GM21576 (cell line): ENCODE data around the gene TUT4.

ENCODE experiments used
- ATAC-seq: cut with Tn5 transposase; IDR thresholded peaks from one replicate; pipeline ENCODE4 v1.9.1; 2021; ENCODE audit warnings: mild to moderate bottlenecking, moderate library complexity; ENCODE audit not compliant: unreplicated experiment

Gene TUT4

DNA sequence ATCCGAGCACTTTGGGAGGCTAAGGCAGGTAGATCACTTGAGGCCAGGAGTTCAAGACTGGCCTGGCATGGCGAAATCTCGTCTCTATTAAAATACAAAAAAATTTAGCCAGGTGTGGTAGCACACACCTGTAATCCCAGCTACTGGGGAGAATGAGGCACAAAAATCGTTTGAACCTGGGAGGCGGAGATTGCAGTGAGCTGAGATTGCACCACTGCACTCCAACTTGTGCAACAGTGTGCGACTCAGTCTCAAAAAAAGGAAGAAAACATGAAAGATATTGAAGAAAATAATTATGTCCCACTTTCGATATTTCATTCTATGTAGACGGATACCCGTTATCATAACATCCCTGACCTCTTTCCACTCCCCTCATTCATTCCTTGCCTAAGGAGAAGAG lies 19.2 kb downstream of the TUT4 start:
- ATAC-seq, result no peak

DNA sequence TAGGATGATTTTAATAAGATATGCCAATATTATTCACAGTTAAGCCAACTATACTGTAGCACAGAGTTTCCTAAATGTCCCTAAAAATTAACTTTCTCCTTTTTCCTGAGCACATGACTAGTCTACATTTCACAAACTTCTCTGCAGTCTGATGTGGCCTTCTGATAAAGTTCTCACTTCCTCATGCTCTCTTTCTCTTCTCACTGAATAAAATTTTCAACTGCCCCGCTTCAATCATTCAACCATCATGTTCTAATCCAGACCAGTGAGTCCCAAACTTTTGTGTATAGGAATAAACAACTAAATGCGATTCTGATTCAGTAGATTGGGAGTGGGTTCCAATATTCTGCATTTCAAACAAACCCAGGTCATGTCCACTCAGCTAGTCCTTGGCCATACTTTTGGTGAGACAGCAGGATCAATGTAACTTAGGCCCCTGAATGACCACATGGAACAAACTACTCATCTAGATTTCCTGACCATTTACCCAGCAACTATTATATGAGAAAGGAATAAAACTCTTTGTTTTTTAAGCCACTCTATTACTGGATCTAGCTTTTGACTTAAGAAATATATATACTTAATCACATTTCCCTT lies 20.1 kb downstream of the TUT4 start:
- no peak for ATAC-seq

DNA sequence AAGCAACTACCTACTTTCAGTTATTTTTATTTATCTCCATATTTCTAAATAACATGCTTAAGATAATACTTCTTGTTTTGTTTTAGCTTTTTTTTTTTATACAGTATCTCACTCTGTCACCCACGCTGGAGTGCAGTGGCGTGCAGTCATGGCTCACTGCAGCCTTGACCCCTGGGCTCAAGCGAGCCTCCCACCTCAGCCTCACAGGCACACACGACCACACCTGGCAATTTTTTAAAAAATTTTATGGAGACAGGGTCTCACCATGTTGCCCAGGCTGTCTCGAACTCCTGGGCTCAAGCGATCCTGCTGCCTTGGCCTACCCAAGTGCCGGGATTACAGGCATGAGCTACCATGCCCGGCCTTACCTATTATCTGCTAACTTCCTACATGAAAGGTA lies 20.6 kb downstream of the TUT4 start:
- ATAC-seq, result no peak

DNA sequence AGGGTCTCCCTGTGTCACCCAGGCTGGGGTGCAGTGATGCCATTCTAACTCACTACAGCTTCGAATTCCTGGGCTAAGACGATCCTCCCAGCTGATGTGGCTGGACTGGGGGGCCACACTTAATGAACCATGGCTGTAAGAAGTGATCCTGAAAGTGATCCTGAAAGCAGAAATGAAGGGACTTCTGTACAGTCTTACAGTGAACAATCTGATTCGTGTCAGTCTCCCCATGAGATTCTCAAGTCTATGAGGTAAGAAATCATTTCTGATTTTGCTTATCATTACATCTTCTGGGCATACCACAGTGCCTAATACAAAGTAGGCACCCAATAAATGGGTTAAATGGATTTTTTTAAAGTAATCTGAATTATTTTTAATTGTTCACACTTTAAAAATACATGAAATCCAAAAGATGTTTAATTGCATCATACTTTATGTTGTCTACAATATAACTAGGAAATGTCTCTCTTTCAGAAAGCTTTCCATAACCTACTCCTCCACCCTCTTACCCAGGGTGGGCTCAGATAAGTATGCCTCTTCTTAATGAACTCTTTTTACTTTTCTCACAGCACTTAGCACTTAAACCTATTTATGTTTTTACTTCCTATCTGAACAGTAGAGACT lies 21.5 kb downstream of the TUT4 start:
- no peak for ATAC-seq

DNA sequence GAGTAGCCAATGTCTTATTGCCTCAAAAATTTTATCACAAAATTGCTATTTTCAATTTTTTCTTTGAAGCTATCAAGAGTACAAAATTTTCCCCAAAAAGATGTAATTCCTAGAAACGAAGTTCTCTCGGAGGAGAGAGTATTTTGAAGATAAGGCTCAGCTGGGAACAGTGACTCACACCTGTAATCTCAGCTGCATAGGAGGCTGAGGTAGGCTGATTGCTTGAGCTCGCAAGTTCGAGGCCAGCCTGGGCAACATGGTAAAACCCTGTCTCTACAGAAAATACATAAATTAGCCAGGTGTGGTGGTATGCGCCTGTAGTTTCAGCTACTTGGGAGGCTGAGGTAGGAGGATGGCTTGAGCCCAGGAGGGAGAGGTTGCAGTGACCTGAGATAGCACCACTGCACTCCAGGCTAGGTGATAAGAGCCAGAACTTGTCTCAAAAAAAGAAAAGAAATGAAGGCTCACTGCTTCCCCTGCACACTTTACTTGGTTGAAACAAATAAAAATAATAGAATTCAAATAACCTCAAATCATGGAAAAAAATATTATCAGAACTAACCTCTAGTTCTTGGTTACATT lies 22.2 kb downstream of the TUT4 start:
- ATAC-seq, result no peak

DNA sequence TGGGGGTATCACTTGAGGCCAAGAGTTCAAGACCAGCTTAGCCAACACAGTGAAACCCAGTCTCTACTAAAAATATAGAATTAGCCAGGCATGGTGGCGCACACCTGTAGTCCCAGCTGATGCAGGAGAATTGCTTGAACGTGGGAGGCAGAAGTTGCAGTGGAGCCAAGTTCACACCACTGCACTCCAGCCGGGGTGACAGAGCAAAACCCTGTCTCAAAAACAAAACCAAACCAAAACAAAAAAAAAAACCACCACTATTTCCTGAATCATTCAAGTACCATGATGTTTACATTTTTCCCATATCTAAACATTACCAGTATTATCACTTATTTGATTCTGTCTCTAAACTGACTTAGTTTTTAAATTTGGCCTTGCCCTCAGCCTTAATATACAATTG lies 29.5 kb downstream of the TUT4 start:
- no peak for ATAC-seq

DNA sequence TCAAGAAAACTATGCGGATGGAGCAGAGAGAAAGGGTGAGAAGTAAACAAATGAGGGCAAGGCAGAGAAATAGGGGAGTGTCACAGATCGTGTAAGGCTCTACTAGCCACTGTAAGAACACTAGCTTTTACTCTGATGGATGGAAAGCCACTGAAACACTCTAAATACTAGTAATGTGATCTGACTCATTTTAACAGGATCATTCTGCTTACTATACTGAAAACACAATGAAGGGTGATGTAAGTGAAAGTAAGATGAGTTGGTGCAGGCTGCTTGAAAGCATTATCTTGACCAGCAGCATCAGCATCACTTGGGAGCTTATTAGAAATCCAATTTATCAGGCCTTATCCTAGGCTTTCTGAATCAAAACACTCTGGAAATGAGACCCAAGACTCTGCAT lies 32.7 kb downstream of the TUT4 start:
- ATAC-seq, result no peak

DNA sequence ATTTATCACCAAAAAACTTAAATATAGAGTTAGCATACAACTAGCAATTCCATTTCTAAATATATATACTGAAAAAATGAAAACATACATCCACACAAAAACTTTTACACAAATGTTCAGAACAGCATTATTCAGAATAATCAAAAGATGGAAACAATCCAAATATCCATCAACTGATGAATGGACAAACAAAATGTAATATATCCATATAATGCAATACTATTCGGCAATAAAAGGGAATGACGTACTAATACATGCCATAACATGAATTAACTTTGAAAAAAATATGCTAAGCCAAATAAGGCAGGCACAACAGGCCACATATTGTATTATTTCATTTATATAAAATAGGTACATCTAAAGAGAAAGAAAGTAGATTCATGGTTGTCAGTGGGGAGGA lies 33.9 kb downstream of the TUT4 start:
- ATAC-seq, result no peak

DNA sequence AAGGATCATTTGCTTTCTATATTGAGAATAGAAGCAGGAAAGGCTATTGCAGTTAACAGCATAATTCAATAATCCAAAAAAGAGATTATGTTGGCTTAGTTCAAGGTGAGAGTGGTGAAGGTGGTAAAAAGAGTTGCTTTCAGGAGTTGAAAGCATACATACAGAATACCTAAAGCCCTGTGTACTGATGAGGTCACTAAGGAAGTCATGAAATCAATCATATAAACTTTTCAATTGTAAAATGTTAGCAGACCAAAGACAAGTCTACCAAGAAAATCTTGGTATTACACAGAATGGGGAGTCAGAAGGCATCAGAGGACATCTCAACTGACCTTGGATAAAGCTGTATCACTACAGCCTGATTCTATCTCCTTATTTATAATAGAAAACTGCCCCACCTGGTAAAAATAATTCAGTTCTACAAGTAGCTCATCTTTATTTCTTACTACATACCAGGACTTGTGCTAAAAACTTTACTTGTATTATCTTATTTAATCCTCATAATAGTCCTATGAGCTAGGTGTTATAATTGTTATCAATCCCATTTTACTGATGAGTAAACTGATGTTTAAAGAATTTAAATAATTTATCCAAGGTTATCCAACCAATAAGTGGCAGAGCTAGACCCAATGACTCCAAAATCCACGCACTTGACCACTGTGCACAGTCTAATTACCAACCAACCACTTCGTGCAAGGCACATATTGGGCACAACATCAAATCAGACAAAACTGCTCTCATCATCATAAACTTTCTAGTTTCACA lies 40.9 kb downstream of the TUT4 start:
- no peak for ATAC-seq

DNA sequence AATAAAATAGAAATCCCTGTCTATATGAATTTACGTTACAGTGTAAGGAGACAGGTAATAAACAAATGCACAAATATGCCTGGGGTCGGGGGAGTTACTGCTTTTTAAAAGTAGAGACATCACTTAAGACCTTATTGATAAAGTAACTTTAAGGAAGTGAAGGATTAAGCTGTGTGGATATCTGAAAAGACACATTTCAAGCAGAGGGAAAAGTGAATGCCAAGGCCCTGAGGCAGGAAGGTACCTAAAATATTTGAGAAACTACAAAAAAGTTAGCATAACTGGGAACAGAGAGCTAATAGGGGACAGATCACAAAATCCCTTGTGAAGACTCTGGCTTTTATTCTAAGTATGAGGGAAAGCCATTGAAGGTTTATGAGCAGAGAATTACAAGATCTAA lies 41.5 kb downstream of the TUT4 start:
- no peak for ATAC-seq

DNA sequence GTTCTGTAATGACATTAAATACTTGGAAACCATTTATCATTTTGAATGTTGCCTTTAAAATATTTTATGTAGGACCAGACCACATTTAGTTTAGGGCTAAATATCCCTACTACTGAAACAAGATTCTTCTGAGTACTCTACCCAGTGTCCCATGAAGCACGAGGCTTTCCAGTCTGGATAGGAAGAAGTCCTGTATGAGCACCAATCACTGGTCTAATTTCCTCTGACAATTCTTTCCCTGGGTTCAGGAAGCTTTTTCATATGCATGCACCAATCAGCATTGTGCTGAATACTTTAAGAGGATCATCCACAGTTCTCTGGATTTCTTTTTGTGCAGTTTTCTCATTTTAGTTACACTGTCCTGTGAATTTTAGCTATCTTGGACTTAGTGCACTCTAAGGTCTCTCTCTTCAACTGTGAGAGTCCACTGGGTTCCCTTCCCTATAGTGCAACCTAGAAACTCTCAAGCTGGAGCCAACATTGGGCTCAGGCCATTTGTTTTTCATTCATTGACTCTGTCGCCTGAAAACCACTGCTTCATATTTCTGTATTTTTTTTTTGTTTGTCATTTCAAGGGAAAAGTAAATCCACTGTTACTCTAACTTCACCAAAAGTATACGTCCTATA lies 45.9 kb downstream of the TUT4 start:
- ATAC-seq, result no peak

DNA sequence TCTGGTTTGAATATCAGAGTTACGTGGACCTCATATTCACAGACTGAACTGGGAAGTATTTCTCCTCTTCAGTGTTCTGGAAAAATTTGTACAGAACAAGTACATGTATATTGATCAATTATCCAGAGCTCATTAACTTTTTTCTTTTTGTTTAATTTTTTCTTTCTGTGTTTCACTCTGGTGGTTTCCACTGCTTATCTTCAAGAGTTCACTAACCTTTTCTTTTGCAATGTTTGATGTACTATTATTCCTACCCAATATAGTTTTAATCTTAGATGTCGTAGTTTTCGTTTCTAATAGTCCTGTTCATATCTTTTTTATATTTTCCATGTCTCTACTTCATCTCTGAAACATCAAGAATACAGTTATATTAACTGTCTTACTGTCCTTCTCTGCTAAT lies 46.5 kb downstream of the TUT4 start:
- ATAC-seq, result no peak

DNA sequence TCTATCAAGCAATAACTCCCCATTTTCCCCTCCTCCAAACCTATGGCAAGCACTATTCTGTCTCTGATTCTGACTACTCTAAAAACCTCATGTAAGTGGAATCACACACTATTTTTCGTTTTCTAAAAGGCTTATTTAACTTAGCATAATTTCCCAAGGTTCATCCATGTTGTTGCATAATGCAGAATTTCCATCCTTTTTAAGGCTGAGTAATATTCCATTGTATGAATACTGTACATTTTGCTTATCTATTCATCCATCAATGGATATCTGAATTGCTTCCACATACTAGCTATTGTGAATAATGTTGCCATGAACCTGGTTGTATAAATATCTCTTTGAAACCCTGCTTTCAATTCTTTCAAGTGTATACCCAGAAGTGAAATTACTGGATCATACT lies 48.2 kb downstream of the TUT4 start:
- ATAC-seq, result no peak

DNA sequence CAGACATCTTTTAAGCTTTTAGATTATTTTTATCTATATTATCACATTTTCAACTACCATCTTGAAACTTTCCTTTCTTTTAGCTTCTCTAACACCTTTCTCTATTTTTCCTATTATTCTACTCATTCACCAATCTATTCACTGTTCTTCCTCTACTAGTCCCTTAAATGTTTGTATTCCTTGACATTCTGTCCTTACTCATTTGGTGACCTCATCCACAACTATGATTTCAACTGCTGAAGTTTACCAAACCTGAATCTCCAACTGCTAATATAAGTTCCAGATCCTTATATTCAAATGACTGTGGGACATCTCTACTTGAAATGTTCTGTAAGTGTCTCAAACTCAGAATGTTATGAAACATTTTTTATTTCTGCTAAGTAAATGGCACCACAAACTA lies 49.2 kb downstream of the TUT4 start:
- ATAC-seq, result no peak

DNA sequence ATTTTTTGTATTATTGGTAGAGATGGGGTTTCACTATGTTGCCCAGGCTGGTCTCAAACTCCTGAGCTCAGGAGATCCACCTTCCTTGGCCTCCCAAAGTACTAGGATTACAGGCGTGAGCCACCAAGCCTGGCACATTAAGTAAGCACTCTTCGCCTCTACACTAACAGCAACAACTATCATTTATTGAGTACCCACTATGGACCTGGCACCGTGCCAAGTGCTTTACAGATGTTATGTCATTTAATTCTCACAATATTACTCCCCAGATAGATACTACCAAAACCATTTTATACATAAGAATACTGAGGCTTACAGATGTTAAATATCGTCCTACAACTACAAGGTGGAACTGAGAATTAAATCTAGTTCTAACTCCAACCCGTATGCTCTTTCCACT lies 50.1 kb downstream of the TUT4 start:
- no peak for ATAC-seq

DNA sequence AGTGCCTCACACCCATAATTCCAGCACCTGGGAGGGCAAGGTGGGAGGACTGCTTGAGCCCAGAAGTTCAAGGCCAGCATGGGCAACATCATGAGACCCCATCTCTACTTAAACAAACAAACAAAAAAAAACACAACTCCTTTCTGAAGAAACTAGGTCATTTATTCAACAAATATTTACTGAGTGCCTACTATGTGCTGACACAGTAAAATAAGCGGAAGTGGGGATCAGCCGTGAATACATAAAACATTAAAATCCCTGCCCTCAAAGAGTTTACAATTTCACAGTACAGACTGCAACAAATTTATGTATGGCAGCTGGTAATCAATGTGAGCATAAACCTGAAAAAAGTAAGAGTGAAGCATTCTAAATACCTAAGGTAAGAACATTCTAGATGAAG lies 65.3 kb downstream of the TUT4 start:
- no peak for ATAC-seq

DNA sequence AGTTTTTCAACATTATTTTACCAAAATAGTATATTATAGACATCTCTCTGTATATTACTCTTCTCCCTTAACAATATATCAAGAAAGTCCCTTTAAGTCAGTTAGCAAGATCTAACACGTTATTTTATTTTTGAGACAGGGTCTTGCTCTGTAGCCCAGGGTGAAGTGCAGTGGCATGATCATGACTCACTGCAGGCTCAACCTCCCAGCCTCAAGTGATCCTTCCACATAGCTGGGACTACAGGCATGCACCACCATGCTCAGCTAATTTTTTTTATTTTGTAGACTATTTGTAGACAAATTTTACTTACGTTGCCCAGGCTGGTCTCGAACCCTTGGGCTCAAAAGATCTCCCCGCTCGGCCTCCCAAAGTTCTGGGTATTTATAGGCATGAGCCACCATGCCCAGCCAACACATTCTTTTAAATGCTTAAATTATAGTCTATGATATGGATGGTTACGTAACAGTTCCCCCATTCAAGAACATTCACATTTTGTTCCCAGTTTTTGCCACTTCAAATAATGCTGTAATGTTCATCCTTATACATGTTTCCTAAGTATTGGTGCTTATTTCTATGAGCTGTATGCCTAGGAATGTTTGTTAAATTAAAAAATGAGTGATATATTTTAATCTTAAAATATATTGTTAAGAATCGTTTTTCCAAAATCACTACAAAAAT lies 70.4 kb downstream of the TUT4 start:
- ATAC-seq, result no peak

DNA sequence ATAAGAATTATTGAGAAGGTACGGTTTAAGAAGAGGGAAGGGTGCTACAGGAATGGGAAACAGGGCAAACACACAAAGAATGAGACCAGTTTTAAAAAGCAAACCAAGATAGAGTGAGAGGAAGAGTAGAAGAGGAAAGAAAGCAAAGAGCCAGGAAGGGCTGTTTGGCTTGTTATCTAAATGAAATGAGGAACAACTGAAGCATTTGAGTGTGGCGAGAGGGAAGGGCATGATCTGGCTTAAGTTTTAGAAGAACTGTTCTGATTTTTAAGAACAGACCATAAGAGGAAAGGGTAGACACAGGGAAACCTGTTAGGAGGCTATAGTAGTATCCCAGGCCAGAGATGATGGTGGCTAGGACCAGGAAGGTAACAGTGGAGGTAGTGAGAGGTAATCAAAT lies 73.8 kb downstream of the TUT4 start:
- no peak for ATAC-seq

DNA sequence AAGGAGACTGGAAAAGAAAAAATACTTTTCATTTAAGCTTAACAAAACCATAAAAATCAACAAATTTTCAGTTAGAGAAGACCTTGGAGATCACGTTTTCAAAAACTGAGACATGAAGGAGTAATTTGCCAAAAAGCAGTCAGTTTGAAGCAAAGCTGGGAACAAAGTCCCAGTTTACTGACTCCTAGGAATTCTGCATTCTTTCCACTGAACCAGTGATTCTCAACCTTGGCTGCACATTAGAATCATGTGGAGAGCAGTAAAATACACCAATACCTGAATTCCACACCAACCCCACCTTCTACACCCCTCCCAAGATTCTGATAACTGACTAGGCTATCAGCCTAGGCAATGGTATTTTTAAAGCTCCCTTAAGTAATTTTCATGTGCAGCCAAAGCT lies 75.0 kb downstream of the TUT4 start:
- ATAC-seq, result no peak

DNA sequence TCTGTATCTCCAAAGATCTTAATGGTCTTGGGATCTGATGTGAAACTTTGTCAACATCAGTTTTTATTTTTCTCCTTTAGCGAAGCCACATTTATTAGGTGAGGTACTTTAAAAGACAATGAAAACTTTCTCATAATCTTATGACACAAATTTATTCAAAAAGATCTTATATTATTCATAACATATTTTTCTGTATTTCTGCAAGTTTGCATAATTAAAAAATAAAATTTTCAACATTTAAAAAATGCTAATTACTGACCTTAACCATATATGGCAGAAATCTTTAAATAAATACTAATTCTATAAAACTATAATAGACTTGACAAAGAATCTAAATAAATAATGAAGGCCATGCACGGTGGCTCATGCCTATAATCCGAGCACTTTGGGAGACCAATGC lies 75.9 kb downstream of the TUT4 start:
- no peak for ATAC-seq

DNA sequence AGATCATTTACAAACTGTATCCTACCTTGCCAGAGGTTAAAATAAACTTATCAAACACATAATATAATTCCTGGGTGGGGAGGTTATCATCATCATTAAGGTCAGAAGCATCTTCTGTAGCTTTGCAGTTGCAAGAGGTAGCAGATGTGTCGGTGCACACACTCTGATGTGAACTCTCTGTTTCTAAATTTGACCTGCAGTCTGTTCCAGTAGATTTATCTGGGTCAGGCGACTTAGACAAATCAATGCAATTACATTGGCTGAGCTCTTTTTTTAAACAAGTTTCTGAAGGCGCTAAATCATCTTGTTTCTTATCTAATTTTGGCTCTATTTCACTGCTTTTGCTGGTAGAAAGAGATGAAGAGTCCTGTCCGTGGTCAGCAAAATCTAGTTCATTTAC lies 78.1 kb downstream of the TUT4 start:
- ATAC-seq, result no peak
